UCSD-AML1 (cell line): ENCODE data around the gene TMEM114.

Experiments
- DNase-seq: peaks from one replicate; lab custom pipeline; 2025; ENCODE audit not compliant: unreplicated experiment; lab: John Stamatoyannopoulos, UW

The TMEM114 gene

GRCh38 chr16:8589900-8590688, at the start of gene TMEM114:
TMEM114 (minus strand) TSS chr16:8590511; CDS start chr16:8589838, 673 bp downstream.
- DNase-seq: no peak

- no peak for DNase-seq
Measured at GRCh38 chr16:8639694-8640093, 49.4 kb upstream of the TMEM114 start.

- peak; percentile 26 for DNase-seq
Measured at GRCh38 chr16:8634991-8635736, 44.9 kb upstream of the TMEM114 start.

- peak; percentile 65 for DNase-seq
Measured at GRCh38 chr16:8632675-8633182, 42.4 kb upstream of the TMEM114 start.

- DNase-seq: no peak
Measured at GRCh38 chr16:8631818-8632465, 41.6 kb upstream of the TMEM114 start.

GRCh38 chr16:8631373-8631772, 41.1 kb upstream of the TMEM114 start:
- DNase-seq: no peak

- no peak for DNase-seq
Measured at GRCh38 chr16:8630255-8630953, 40.1 kb upstream of the TMEM114 start.

- no peak for DNase-seq
Measured at GRCh38 chr16:8628981-8629725, 38.8 kb upstream of the TMEM114 start.

- DNase-seq: no peak
Measured at GRCh38 chr16:8627456-8627855, 37.1 kb upstream of the TMEM114 start.

- DNase-seq: no peak
Measured at GRCh38 chr16:8626946-8627345, 36.6 kb upstream of the TMEM114 start.

- no peak for DNase-seq
Measured at GRCh38 chr16:8625491-8626087, 35.3 kb upstream of the TMEM114 start.

GRCh38 chr16:8623634-8624033, 33.3 kb upstream of the TMEM114 start:
- DNase-seq: no peak

GRCh38 chr16:8622315-8622656, 32.0 kb upstream of the TMEM114 start:
- DNase-seq: no peak

GRCh38 chr16:8621572-8622314, 31.4 kb upstream of the TMEM114 start, which contains the start of gene METTL22:
METTL22 (plus strand) TSS chr16:8621698; CDS start chr16:8625666, 3,968 bp downstream.
- peak; percentile 92 for DNase-seq

GRCh38 chr16:8621222-8621571, 30.9 kb upstream of the TMEM114 start:
- no peak for DNase-seq

GRCh38 chr16:8620535-8620934, 30.2 kb upstream of the TMEM114 start:
- no peak for DNase-seq

- DNase-seq: no peak
Measured at GRCh38 chr16:8619671-8620370, 29.5 kb upstream of the TMEM114 start.

- no peak for DNase-seq
Measured at GRCh38 chr16:8614435-8615029, 24.2 kb upstream of the TMEM114 start.
